K562 (cell line): Measurements from ENCODE around the gene DLGAP1. TPM values are rescaled to one million over a fixed set of nuclear protein-coding genes. Genes with fewer than 3 reads are reported as not detected.
A peak's percentile ranks its signal among the peaks of the same experiment; 100 is the strongest.

Experiments
- DPF2 ChIP-seq: fragments of 450-650 bp; IDR thresholded peaks from 2 replicates; pipeline ENCODE4 v1.6.1; 2016
- HMG20A ChIP-seq: fragments of 450-650 bp; formaldehyde crosslinking; conservative IDR thresholded peaks from 2 replicates; pipeline ENCODE4 v1.4.0; 2020; ENCODE audit warnings: mild to moderate bottlenecking, mixed read lengths
- KAT2B ChIP-seq: IDR thresholded peaks from one replicate; pipeline ENCODE4 v1.6.1; 2012; ENCODE audit warnings: low read depth, mild to moderate bottlenecking, control low read depth, inconsistent platforms, low read length, moderate library complexity
- RCOR1 ChIP-seq, 2 experiments: IDR thresholded peaks; 2 replicates each; pipeline ENCODE4 v1.6.1; 2012; ENCODE audit warnings: low read depth in 2 of 2, low read length in 2 of 2, borderline replicate concordance in 1 of 2, improper control_type of control experiment in 1 of 2
- SMAD4 ChIP-seq: fragments of 250-450 bp; sonication (Bioruptor Pico); conservative IDR thresholded peaks from 2 replicates; pipeline ENCODE4 v1.8.0; 2021; ENCODE audit warnings: inconsistent platforms, mild to moderate bottlenecking, moderate library complexity
- SP1 ChIP-seq: sonication (generic); formaldehyde crosslinking; IDR thresholded peaks from 2 replicates; pipeline ENCODE4 v1.8.1; 2022; ENCODE audit warnings: mild to moderate bottlenecking, missing genetic modification reagents
- TAF9B ChIP-seq: fragments of 450-650 bp; IDR thresholded peaks from 2 replicates; pipeline ENCODE4 v1.6.1; 2018; ENCODE audit warnings: mild to moderate bottlenecking; ENCODE audit not compliant: partially characterized antibody
- TCFL5 ChIP-seq: fragments of 250-450 bp; sonication (Bioruptor Pico); conservative IDR thresholded peaks from 2 replicates; pipeline ENCODE4 v1.6.1; 2021; ENCODE audit warnings: mild to moderate bottlenecking, moderate library complexity, matching md5 sums
- ZBTB7A ChIP-seq: IDR thresholded peaks from 2 replicates; pipeline ENCODE4 v1.6.1; 2011; ENCODE audit warnings: low read depth, mild to moderate bottlenecking, low read length, moderate library complexity, borderline replicate concordance; ENCODE audit not compliant: control insufficient read depth
- ZNF324 ChIP-seq: fragments of 250-450 bp; sonication (Bioruptor Pico); IDR thresholded peaks from 2 replicates; pipeline ENCODE4 v1.4.0; 2020; ENCODE audit warnings: mild to moderate bottlenecking
- polyA plus RNA-seq, 8 experiments: library from polyadenylated mRNA; depleted of rRNA in 4 of 8; stranded (reverse) in 5 of 8; unstranded in 3 of 8; fragments of >200 nt; fragmentation: Nextera tagmentation in 2 of 8; fragmentation: Illumina TruSeq in 1 of 8; extraction: Ambion mirVana in 2 of 8; extraction: Trizol in 1 of 8; gene quantifications; 2 replicates each; pipeline versions ENCODE4 v1.2.1 to v1.2.3, GENCODE V29; 2011 to 2014; ENCODE audit warnings: inconsistent platforms in 1 of 8, missing spikeins in 1 of 8
- total RNA-seq, 7 experiments: library from RNA; depleted of rRNA in 6 of 7; stranded (reverse); fragments of >200 nt in 6 of 7; fragmentation: Illumina TruSeq in 2 of 7; extraction: Trizol in 2 of 7; gene quantifications; 2 replicates each; pipeline versions ENCODE4 v1.2.1 to v1.2.3, GENCODE V29; 2011 to 2021; ENCODE audit warnings: low replicate concordance in 1 of 7
- TF ChIP-seq, protein P1 (sequence below): fragments of 250-450 bp; sonication (Bioruptor Pico); IDR thresholded peaks from 2 replicates; pipeline ENCODE4 v1.5.0; 2021
- TF ChIP-seq, protein P2 (sequence below): fragments of 250-450 bp; sonication (Bioruptor Pico); IDR thresholded peaks from 2 replicates; pipeline ENCODE4 v1.5.0; 2020; ENCODE audit warnings: mild to moderate bottlenecking
- TF ChIP-seq, protein P3 (sequence below), 2 experiments: IDR thresholded peaks; 2 replicates each; pipeline ENCODE4 v1.6.1; 2011; ENCODE audit warnings: borderline replicate concordance in 1 of 2, control low read depth in 1 of 2, low read depth in 1 of 2, low read length in 1 of 2, mild to moderate bottlenecking in 1 of 2, mixed read lengths in 1 of 2, moderate library complexity in 1 of 2; ENCODE audit not compliant: insufficient read depth in 1 of 2, insufficient read length in 1 of 2, poor library complexity in 1 of 2, severe bottlenecking in 1 of 2; ENCODE audit errors: extremely low read depth in 1 of 2
- TF ChIP-seq, protein P4 (sequence below): fragments of 450-650 bp; formaldehyde crosslinking; conservative IDR thresholded peaks from 2 replicates; pipeline ENCODE4 v1.4.0; 2022; ENCODE audit warnings: mild to moderate bottlenecking, missing genetic modification characterization
- TF ChIP-seq, protein P5 (sequence below): conservative IDR thresholded peaks from 2 replicates; pipeline ENCODE4 v1.6.1; 2011; ENCODE audit warnings: low read depth, mild to moderate bottlenecking, low read length; ENCODE audit not compliant: control insufficient read depth

DLGAP1 gene
- total and polyA plus RNA-seq, 9 of the 15 experiments (the other 6 are each of a cell fraction or from before 2014, with no cell fraction given), result 0.04 to 0.22 (median 0.08) TPM

DNA sequence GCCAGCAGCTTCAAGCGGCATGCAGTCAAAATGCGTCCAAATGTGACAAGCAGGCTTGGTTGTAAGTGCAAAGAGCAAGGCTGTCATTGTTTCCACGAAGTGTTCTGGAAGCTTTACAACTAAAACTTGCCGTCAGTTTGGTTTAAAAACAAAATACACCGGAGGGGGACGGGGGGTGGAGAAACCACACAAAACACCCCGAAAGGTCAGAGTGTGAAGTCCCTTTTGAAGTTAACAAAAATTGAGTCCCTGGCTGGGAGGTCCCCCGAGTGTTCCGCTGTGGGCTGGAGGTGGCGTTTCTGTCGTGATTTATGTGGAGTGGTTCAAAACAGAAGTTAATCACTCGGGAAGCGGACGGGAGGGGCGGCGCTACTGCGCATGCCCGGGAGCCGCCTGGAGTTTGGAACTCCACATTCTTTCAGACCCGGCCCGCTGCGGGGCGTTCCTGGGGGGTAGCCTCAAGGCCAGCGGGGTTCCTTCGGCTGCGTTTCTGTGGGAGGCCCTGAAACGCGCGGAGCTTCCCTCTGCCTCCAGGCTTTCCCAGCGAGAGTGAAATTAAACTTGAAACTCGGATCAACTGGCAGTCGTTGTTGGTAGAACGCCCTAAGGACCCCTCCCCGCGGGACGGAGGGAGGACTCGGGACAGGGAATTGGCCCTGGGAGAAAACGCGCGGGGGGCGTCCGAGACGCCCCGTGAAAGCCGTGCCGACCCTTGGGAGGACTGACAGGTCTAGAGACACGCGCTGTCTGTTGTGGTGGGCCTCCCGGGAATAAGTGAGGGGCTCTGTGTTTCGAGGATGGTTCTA lies 1003.7 kb downstream of the DLGAP1 start (continued):
- no peak for TF ChIP-seq TAF9B
- peak; percentile 85; the same call in 1 of the 2 replicates for TF ChIP-seq ZBTB7A
- TF ChIP-seq, protein P1, sequence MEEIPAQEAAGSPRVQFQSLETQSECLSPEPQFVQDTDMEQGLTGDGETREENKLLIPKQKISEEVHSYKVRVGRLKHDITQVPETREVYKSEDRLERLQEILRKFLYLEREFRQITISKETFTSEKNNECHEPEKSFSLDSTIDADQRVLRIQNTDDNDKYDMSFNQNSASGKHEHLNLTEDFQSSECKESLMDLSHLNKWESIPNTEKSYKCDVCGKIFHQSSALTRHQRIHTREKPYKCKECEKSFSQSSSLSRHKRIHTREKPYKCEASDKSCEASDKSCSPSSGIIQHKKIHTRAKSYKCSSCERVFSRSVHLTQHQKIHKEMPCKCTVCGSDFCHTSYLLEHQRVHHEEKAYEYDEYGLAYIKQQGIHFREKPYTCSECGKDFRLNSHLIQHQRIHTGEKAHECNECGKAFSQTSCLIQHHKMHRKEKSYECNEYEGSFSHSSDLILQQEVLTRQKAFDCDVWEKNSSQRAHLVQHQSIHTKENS (CRISPR knock-in tag), result no peak
- TF ChIP-seq SMAD4, result 0 out of 2 replicates have a peak, but pooled peaks have one; percentile 13
- TF ChIP-seq HMG20A (CRISPR knock-in tag), result peak; percentile 75; the same call in 1 of the 2 replicates
- TF ChIP-seq RCOR1 (IDR thresholded peaks at IDR 0.05; ENCODE audit: borderline replicate concordance in 1 of 2, low read depth in 2 of 2, low read length in 2 of 2), result peak in 1 of 2 experiments; percentile 79; a peak in 3 of 4 replicates
- TF ChIP-seq, protein P2, sequence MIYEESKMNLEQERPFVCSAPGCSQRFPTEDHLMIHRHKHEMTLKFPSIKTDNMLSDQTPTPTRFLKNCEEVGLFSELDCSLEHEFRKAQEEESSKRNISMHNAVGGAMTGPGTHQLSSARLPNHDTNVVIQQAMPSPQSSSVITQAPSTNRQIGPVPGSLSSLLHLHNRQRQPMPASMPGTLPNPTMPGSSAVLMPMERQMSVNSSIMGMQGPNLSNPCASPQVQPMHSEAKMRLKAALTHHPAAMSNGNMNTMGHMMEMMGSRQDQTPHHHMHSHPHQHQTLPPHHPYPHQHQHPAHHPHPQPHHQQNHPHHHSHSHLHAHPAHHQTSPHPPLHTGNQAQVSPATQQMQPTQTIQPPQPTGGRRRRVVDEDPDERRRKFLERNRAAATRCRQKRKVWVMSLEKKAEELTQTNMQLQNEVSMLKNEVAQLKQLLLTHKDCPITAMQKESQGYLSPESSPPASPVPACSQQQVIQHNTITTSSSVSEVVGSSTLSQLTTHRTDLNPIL (CRISPR knock-in tag), result peak; percentile 59; the same call in 1 of the 2 replicates
- TF ChIP-seq KAT2B, result no peak
- no peak; the same call in 1 of the 2 replicates for TF ChIP-seq TCFL5 (CRISPR knock-in tag)
- peak; percentile 61; the same call in 1 of the 2 replicates for TF ChIP-seq SP1 (CRISPR knock-in tag)
- TF ChIP-seq, protein P3, sequence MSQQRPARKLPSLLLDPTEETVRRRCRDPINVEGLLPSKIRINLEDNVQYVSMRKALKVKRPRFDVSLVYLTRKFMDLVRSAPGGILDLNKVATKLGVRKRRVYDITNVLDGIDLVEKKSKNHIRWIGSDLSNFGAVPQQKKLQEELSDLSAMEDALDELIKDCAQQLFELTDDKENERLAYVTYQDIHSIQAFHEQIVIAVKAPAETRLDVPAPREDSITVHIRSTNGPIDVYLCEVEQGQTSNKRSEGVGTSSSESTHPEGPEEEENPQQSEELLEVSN (IDR thresholded peaks at IDR 0.05; ENCODE audit: borderline replicate concordance in 1 of 2, extremely low read depth in 1 of 2, insufficient read depth in 1 of 2, insufficient read length in 1 of 2, low read depth in 1 of 2, low read length in 1 of 2, poor library complexity in 1 of 2, severe bottlenecking in 1 of 2), result peak in 1 of 2 experiments; percentile 36
- TF ChIP-seq DPF2, result no peak
- TF ChIP-seq, protein P4, sequence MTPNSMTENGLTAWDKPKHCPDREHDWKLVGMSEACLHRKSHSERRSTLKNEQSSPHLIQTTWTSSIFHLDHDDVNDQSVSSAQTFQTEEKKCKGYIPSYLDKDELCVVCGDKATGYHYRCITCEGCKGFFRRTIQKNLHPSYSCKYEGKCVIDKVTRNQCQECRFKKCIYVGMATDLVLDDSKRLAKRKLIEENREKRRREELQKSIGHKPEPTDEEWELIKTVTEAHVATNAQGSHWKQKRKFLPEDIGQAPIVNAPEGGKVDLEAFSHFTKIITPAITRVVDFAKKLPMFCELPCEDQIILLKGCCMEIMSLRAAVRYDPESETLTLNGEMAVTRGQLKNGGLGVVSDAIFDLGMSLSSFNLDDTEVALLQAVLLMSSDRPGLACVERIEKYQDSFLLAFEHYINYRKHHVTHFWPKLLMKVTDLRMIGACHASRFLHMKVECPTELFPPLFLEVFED, result 0 out of 2 replicates have a peak, but pooled peaks have one; percentile 4
- no peak for TF ChIP-seq ZNF324 (CRISPR knock-in tag)
- TF ChIP-seq, protein P5, sequence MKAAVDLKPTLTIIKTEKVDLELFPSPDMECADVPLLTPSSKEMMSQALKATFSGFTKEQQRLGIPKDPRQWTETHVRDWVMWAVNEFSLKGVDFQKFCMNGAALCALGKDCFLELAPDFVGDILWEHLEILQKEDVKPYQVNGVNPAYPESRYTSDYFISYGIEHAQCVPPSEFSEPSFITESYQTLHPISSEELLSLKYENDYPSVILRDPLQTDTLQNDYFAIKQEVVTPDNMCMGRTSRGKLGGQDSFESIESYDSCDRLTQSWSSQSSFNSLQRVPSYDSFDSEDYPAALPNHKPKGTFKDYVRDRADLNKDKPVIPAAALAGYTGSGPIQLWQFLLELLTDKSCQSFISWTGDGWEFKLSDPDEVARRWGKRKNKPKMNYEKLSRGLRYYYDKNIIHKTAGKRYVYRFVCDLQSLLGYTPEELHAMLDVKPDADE, result peak; percentile 36; the same call in 1 of the 2 replicates
